SK-N-SH (cell line): ENCODE results near the gene RFWD3.

Source experiments
- CTCF ChIP-seq: fragments of 200-600 bp; sonication (generic); IDR thresholded peaks from 2 replicates; pipeline ENCODE4 v1.6.1; 2017; ENCODE audit warnings: antibody characterized with exemption, mild to moderate bottlenecking, moderate library complexity
- EP300 ChIP-seq, 2 experiments: IDR thresholded peaks; 2 replicates each; pipeline versions ENCODE4 v1.4.0 to v1.6.1; 2012; ENCODE audit warnings: borderline replicate concordance in 1 of 2, low read depth in 1 of 2, low read length in 1 of 2
- POLR2AphosphoS5 ChIP-seq: IDR thresholded peaks from 2 replicates; pipeline ENCODE4 v1.6.1; 2012; ENCODE audit warnings: low read depth, low read length
- RFX5 ChIP-seq: IDR thresholded peaks from 2 replicates; pipeline ENCODE4 v1.6.1; 2012; ENCODE audit warnings: mild to moderate bottlenecking, improper control_type of control experiment, low read length
- TAF1 ChIP-seq: IDR thresholded peaks from 2 replicates; pipeline ENCODE4 v1.6.1; 2012; ENCODE audit warnings: low read depth, mild to moderate bottlenecking, low read length, moderate library complexity, borderline replicate concordance

GRCh38 chr16:74577882-74578366 is 88.8 kb downstream of the RFWD3 start:
- TF ChIP-seq POLR2AphosphoS5 (peak; percentile 28; the same call in 1 of the 2 replicates), CTCF (no peak), RFX5 (no peak), TAF1 (no peak), EP300 (IDR thresholded peaks at IDR 0.05; ENCODE audit: borderline replicate concordance in 1 of 2, low read depth in 1 of 2, low read length in 1 of 2) (peak in 1 of 2 experiments; percentile 35; a peak in 1 of 4 replicates)
